Measurements from ENCODE around the gene MYG1.
"Not testable (repeated sequence)": the region's sequence is repeated elsewhere in the genome, so short reads cannot be mapped to it uniquely, and the experiment has no call there.

The MYG1 gene

DNA sequence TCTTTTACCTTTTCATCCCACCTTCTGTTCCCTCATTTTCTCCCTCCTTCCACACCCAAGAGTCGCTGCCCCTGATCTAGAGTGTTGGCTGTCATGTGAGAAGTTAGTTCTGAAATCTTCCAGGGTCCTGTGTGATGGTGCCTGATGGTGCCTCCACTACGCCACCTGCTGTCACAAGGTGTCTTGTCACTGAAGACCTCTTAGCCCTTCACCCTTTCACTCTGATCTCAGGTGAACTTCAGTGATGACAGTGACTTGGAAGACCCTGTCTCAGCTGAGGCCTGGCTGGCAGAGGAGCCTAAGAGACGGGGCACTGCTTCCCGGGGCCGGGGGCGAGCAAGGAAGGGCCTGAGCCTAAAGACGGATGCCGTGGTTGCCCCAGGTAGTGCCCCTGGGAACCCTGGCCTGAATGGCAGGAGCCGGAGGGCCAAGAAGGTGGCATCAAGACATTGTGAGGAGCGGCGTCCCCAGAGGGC, 11.7 kb upstream of the MYG1 start:
- DNase-seq = peak; percentile 3 to 54

DNA sequence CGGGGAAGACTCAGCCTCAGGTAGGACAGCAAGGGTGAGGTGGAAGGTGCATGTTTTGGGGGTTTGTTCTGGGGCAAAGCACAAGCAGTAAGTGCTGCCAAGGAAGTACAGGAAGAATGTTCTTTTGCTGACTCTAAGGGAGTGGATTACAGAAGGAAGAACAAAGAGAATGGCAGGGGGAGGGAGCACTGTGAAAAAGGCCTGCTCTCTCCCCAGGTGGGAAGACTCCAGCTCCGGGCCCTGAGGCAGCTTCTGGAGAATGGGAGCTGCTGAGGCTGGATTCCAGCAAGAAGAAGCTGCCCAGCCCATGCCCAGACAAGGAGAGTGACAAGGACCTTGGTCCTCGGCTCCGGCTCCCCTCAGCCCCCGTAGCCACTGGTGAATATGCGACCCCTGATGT, 11.2 kb upstream of the MYG1 start:
- no peak for DNase-seq

DNA sequence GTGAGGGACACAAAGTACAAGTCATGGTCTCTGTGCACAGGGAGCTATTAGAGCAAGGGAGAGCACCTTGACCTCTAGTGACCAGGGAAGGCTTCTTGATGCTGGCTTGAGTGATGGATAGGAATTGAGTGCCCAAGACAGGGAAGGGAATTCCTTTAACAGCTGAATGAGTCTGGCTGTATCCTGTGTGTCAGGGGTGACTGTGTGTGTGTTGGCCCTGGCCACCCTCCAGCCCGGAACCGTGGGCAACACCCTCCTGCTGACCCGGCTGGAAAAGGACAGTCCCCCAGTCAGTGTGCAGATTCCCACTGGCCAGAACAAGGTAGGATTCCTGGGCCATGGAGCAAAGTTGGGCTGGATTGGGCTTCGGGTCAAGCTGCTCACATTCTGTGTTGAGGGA, 9.6 kb upstream of the MYG1 start:
- DNase-seq = no peak

DNA sequence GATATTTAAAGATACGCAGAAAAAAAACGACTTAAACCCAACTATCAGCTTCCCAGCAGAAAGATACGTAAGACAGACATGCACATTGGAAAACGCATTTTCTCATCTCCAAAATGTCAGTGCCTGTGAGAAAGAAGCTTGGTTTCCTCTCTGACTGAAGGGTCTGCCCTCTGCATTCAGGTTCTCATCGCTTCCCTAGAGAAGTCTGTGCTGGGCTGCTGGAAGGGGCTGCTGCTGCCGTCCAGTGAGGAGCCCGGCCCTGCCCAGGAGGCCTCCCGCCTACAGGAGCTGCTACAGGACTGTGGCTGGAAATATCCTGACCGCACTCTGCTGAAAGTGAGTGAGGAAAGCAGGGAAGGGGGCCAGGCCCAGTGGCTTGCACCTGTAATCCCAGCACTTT, 8.8 kb upstream of the MYG1 start:
- no peak for DNase-seq

DNA sequence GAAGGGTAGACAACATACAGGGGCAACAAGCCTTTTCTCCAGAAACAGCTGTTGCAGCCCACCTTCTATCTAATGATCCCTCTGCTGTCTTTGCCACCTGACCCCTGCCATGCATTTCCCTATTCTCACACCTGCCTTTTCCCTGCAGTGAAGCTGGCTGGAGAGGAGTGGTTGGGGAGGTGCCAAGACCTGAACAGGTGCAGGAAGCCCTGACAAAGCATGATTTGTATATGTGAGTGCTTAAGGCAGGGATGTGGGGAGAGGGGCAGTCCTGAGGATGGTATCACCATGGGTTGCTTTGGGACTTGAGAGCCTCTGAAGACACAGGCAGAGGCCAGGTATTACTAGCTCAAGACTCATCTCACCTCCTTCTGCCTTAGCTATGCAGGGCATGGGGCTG, 7.1 kb upstream of the MYG1 start:
- no peak for DNase-seq

DNA sequence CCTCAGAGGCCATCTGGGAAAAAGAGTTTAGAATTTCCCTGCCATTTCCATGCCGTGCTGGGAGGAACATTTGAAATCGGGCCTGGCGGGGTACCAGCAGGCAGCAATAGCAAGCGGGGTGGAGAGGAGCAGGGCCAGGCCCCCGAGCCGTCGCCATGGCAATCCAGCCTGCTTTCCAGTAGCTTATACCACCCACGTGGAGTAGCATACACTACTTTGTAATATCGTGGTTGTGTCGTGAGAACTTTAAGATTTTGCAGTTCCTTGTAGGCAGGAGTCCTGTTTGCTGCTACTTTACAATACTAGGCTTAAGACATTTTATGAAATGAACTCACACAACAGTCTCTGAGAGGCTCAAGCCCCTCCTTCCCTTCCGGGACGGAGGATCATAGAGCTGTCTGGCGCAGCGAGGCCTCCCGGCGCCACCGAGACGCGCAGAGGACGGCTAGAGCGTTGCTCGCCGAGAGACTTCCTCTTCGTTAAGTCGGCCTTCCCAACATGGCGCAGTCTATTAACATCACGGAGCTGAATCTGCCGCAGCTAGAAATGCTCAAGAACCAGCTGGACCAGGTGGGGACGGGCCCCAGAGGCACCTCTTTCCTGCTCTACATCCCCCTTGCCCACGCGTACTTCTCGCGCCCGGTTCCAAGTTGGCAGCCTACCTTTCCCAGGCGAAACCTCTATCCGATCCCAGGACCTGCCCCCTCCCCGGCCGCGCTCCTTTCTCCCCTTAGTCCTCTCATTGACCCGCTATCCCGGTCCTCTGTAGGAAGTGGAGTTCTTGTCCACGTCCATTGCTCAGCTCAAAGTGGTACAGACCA, 4.2 kb upstream of the MYG1 start, which contains the start of gene PFDN5:
PFDN5 (plus strand) TSS at position 473 of the 821 bp plus-strand sequence; CDS start at position 499, 26 bp downstream.
- peak; percentile 69 to 80 for DNase-seq

DNA sequence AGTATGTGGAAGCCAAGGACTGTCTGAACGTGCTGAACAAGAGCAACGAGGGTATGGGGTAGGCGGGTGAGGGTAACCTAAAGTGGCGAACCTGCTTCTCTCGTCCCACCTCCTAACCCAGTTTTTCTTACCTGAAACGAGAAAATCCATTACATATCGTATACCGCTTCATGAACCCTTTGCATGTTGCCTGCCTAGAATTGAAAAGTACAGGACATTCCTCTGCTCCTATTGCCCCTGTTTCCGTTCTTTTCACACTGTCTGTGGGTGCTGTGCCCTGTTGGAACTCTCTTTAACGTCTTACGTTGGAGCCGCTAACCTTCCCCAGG, 3.6 kb upstream of the MYG1 start:
- DNase-seq = no peak

DNA sequence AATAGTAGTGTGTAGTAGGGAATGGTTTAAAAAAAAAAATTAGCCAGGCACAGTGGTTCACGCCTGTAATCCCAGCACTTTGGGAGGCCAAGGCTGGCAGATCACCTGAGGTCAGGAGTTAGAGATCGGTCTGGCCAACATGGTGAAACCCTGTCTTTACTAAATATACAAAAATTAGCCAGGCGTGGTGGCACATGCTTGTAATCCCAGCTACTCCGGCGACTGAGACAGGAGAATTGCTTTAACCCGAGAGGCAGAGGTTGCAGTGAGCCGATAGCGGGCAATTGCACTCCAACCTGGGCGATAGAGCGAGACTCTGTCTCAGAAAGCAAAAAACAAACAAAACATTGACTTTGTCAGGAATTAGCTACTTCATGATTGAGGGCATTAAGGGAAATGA, 2.4 kb upstream of the MYG1 start:
- DNase-seq = not testable (repeated sequence)

DNA sequence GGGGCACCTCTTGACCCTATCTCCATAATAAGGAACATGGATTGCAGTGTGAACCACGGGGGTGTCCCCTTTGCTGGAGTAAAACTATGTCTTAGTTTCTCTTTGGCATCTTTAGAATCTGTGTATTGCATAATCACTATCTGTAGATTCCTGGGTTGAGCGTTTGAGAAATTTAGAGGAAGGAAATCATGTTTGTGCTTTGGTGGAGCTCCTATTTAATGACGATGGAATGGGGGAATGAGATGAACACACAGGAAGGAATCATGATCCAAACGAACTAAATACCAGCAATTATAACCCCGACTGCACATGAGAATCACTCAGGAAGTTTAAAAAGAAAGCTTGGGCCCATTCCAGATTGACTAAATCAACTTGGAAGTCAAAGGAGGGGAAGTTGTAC, 1.3 kb upstream of the MYG1 start:
- DNase-seq = peak in 1 of 2 donors; percentile 19

DNA sequence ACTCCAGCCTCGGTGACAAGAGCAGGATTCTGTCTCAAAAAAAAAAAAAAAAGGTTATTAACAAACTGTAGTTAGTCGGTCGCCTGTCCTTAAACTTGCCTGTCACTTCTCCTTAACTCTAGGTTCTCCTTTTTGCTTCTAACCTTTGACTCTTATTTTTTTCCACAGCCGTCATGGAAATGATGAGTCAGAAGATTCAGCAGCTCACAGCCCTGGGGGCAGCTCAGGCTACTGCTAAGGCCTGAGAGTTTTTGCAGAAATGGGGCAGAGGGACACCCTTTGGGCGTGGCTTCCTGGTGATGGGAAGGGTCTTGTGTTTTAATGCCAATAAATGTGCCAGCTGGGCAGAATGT, 418 bp upstream of the MYG1 start:
- peak; percentile 80 to 83 for DNase-seq

DNA sequence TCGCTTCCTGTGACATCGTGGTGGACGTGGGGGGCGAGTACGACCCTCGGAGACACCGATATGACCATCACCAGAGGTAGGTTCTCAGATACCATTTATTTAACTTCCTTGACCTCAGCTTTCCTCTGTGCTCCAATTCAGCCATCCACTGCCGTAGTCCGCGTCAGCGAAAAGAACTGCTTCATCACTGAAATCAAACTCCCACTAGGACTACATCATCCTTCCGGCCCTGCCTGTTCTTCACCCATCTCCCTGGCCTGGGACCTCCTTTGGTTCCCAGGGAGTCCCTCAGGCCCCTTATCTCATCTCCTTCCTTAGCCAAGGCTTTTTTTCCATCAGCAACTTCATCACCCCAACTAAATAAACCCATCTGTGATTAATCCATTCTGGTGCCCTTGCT, 692 bp downstream of the MYG1 start:
- no peak for DNase-seq

DNA sequence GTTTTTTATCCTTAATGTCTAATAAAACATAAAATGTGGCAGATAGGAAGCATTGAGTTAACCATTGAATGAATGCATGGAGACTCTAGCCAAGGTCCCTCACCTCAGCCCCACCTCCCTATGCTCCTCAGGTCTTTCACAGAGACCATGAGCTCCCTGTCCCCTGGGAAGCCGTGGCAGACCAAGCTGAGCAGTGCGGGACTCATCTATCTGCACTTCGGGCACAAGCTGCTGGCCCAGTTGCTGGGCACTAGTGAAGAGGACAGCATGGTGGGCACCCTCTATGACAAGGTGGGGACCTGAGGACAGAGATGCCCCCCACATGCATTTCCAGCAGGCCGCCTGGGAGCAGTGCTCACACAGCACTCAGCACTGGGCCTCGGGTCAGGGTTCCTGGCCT, 3.4 kb downstream of the MYG1 start:
- no peak for DNase-seq

DNA sequence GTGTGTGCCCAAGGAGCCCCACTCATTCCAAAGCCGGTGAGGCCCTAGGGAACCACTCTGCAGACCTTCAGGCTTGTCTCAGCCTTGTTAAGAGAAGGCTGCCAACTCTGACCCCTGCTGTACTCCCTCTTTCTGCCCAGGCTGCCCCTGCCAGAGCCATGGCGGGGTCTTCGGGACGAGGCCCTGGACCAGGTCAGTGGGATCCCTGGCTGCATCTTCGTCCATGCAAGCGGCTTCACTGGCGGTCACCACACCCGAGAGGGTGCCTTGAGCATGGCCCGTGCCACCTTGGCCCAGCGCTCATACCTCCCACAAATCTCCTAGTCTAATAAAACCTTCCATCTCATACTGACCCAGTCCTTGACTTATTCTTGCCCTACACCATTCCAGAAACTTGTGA, 7.3 kb downstream of the MYG1 start:
- DNase-seq = no peak

DNA sequence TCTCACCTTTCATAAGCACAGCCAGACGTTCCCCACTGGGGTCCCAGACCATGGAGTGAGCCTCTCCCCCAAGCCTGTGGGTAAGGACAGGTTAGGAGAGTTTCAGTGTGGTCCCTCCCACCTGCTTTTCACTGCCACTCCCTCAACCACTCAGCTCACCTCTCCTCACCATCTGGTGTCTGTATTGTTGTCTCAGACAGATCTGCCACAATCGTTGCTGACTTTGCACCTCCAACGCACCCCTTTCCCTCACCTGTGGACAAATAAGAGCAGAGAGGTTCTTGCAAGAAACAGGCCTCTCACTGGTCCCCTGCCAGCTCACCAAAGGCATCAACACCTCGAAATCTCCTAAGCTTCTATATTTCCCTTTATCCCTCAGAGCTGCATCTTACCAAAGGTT, 8.8 kb downstream of the MYG1 start:
- DNase-seq = no peak

DNA sequence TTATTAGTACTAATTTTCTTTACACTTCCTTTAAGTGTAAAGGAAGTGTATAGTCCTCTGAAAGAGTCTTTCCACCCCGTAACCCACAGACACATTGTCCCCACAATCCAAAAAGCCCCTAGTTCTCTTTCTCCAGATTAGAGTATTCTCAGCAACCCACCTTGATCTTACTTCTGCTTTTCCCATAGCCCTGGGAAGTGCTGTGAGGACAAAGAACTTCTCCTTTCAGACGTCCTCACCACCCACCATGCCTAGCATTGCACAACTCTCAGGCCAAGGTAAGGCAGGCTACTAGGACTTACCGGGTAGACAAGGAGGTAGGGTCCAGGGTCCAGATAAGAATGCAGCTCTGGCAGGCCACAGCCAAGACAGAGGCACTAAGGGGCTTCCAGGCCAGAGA, 14.5 kb downstream of the MYG1 start:
- peak in 1 of 2 donors; percentile 27 for DNase-seq

DNA sequence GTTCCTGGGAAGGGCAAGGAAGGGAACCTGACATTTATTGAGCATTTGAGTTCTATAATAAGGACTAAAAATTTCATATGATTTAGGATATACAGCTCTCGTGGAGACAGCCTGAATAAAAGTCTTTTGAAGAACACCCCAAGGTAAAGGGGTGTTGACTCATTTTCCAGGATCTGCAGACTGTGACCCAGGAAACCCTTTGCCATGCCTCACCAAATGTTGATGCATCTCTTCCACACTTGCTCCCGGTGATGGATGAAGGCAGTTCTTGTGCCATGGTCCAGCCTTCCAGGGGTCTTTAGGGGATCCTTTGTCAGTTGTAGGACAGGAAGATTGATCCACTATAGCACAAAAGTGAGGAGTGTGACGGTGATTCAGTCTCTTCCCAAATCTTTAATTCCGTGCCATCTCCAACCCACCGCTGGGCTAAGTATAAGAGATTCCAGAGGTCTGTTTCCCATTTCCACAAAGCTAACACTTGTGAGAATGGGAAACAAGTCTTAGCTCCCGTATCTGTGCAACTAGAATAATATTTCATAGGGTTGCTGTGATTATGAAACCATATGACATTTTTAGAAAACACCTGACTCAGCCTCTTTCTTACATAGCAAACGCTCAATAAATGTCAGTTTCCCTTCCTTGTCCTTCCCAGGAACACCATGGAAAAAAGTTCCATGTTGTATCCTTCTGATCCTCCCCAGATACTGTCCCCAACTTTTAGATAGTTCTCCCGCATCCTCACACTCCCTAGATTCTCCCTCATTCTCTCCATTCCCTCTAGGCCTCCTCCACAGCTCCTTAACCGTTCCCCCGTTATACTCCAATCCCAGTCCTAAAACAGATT, 21.1 kb downstream of the MYG1 start:
- no peak for DNase-seq

DNA sequence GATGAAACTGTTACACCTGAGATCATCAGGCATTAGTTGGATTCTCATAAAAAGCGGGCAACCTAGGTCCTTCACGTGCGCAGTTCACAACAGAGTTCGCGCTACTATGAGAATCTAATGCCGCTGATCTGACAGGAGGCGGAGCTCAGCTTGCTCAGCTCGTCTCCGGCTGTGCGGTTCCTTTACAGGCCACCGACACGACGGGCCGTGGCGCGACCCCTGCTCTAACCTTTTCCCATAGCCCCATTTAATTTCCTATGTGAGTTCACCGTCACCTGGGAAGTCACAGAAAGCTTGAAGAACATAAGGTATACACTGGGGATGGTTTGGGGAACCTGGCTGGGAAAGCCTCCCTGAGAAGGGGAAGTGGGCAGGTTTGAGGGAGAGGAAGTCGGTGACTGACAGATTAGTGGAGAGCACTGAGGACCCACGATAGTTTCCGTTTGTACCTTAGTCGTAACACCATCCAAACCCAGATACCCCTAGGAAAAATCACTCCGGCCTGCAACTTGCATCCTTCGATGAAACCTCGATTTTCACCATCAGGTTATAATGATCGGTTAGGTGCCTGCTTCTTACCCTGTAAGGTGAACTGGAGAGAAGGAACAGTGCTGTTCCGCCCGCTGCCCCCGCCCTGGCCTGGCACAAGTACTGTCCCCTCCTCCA, 24.8 kb downstream of the MYG1 start:
- peak; percentile 43 to 49 for DNase-seq

DNA sequence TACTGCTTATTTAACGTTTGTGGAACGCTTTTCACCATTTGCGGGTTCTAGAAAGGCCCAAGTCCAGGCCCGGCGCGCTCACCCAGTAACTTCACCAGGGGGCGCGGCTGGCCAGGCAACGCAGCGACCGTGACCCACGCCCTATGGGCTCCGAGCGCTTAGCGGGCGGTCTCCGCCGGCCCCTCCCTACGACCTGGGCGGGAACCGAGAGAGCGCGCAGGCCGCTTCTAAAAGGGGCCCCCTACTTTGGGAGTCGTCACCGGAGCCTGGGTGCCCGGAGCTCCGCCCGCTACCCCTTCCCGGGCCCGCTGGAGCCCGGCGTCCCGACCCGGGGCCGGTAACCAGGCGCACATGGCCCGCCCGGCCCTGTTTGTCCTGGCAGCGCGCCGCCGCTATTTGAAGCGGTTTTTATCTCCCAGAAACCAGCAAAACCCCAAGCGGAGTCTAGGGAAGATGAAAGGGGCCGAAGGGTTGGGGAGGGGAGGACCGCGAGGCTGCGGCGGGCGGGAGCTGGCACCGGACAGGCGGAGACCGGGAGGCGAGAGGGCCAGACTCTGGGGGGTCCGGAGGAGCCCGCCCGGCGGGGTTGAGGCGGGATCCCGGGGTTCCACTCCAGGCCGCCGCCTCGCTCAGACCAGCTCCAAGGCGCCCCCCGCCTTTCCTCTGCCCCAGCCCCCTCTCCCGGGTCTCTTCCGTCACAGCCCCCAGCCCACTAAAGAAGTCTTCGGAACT, 25.4 kb downstream of the MYG1 start:
- DNase-seq = peak; percentile 53

DNA sequence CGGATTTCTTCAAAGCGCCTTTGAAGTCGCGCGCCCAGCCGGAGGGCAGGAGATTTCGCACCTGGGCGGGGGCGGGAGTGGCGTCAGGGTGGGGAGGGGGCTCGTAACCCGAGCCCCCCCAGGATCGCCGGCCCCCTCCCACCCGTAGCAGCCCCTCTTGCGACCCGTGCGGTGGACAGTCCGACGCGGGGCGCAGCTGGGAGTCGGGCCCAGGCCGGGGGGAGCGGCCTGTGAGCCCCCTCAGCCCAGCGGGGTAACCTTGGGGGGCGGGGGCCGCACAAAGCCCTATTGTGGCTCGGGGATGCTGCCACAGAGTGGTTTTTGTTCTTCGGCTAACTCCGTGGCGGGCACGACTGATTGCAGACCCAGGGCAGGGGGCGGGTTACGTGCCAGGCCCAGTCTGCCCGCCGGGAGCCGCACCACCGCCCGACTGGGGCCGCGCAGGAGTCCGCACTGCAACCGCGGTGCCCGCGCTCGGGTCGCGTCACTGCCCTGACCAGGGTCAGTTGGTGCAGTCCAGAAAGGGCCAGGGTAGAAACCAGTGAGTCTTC, 26.1 kb downstream of the MYG1 start:
- DNase-seq = peak in 1 of 2 donors; percentile 8

DNA sequence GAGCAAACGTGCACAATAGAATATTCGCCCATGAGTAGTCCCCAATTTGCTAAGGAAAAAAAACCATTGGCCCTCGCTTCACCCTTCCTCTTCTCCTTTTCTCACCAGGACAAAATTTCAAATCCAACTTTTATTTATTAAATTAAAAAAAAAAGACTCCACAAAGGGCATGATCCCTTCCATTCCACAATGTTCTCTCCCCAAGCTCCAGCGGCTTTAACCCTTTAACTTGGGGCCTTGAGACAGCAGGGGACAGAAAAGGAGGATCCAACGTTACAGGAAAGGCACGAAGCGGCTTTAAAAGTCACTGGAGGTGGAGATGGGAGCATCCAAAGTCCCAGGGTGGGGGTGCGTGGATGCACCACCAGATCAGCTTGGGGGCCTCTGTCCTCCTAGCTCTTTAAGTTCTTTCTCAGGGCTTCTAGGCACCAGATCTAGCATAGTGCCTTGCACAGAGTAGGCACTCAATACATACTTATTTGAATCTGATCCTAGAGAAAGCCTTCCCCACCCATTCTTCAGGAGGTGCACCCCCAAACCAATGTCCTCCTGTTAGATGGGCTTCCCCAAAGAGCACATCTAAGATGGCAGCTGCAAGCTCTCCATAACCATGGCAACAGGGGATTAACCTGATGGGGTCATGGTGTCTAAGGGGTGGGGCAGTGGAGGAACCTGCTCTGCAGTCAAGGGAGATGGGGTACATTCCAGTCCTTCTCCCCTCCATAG, 27.1 kb downstream of the MYG1 start:
- no peak for DNase-seq

DNA sequence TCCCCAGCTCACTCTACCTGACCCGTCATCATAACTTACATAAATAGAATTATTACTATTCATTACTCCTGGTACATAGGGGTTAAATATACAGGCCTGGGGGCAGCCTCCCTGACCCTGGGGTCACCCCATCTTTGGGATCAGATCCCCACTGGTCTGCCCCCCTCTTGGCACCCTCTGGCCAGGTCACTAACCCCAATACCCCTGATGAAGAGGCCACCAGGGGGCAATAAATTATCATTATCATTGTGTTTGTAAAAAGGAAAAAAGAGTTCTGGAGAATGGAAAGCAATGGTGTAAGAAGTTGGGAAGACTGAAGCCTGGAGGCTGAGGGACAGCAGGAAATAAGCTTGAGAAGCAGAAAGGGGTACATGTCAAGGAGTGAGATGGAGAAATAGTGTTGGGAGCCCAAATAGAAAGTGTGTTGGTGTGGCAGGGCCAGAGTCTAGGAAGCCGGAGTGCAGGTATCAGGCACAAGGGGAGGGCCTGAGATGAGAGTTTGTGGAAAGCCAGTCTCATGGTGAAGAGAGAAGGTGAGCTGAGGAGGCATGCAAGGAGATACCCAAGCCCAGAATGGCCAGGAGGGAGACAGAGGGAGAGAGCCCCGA, 28.0 kb downstream of the MYG1 start:
- DNase-seq = no peak
